K562 (cell line): ENCODE results near the gene AIFM3. TPM values are rescaled to one million over a fixed set of nuclear protein-coding genes. Genes with fewer than 3 reads are reported as not detected.

Source experiments
- BHLHE40 ChIP-seq: IDR thresholded peaks from 2 replicates; pipeline ENCODE4 v1.6.1; 2011; ENCODE audit warnings: low read length, improper control_type of control experiment
- DPF2 ChIP-seq: fragments of 450-650 bp; IDR thresholded peaks from 2 replicates; pipeline ENCODE4 v1.6.1; 2016
- EGR1 ChIP-seq: fragments of 450-650 bp; conservative IDR thresholded peaks from 2 replicates; pipeline ENCODE4 v1.6.1; 2017; ENCODE audit warnings: mild to moderate bottlenecking
- ETS2 ChIP-seq: IDR thresholded peaks from 2 replicates; pipeline ENCODE4 v1.6.1; 2016; ENCODE audit warnings: borderline replicate concordance, missing genetic modification characterization, mild to moderate bottlenecking, moderate library complexity, missing compliant biosample characterization; ENCODE audit not compliant: poor library complexity, severe bottlenecking
- HDAC2 ChIP-seq: fragments of 450-650 bp; IDR thresholded peaks from 2 replicates; pipeline ENCODE4 v1.6.1; 2016; ENCODE audit warnings: mild to moderate bottlenecking
- KAT7 ChIP-seq: sonication (generic); formaldehyde crosslinking; IDR thresholded peaks from 2 replicates; pipeline ENCODE4 v1.8.0; 2022; ENCODE audit warnings: missing genetic modification reagents, mild to moderate bottlenecking, borderline replicate concordance
- L3MBTL2 ChIP-seq: fragments of 450-650 bp; IDR thresholded peaks from 2 replicates; pipeline ENCODE4 v1.6.1; 2016; ENCODE audit warnings: mild to moderate bottlenecking, moderate library complexity
- NR2C1 ChIP-seq, 2 experiments: fragments of 450-650 bp; IDR thresholded peaks; 2 replicates each; pipeline ENCODE4 v1.6.1; 2017; ENCODE audit warnings: mild to moderate bottlenecking in 2 of 2, antibody characterized with exemption in 1 of 2, inconsistent platforms in 1 of 2, missing compliant biosample characterization in 1 of 2, missing genetic modification characterization in 1 of 2
- PHB ChIP-seq: fragments of 250-450 bp; sonication (Bioruptor Pico); IDR thresholded peaks from 2 replicates; pipeline ENCODE4 v1.5.0; 2021
- PHB2 ChIP-seq: fragments of 450-650 bp; IDR thresholded peaks from 2 replicates; pipeline ENCODE4 v1.6.1; 2017; ENCODE audit warnings: low read depth
- RFX1 ChIP-seq: fragments of 450-650 bp; IDR thresholded peaks from 2 replicates; pipeline ENCODE4 v1.6.1; 2016; ENCODE audit warnings: mild to moderate bottlenecking, moderate library complexity
- STAT5A ChIP-seq: IDR thresholded peaks from 2 replicates; pipeline ENCODE4 v1.6.1; 2012; ENCODE audit warnings: low read length, inconsistent platforms, borderline replicate concordance
- TAF1 ChIP-seq: IDR thresholded peaks from 2 replicates; pipeline ENCODE4 v1.6.1; 2011; ENCODE audit warnings: mild to moderate bottlenecking, low read length, moderate library complexity; ENCODE audit not compliant: insufficient read depth, control insufficient read depth, severe bottlenecking; ENCODE audit errors: extremely low read depth
- U2AF2 ChIP-seq: fragments of 200-400 bp; formaldehyde crosslinking; optimal IDR thresholded peaks from 2 replicates; pipeline ENCODE3; 2017; ENCODE audit warnings: low read depth, mild to moderate bottlenecking, low read length
- ZNF133 ChIP-seq: fragments of 250-450 bp; sonication (Bioruptor Pico); IDR thresholded peaks from 2 replicates; pipeline ENCODE4 v1.4.0; 2020; ENCODE audit warnings: mild to moderate bottlenecking
- ZNF239 ChIP-seq: fragments of 250-450 bp; sonication (Bioruptor Pico); IDR thresholded peaks from 2 replicates; pipeline ENCODE4 v1.4.0; 2020; ENCODE audit warnings: mild to moderate bottlenecking
- ZNF24 ChIP-seq: fragments of 450-650 bp; IDR thresholded peaks from 2 replicates; pipeline ENCODE4 v1.6.1; 2016
- ZNF311 ChIP-seq: fragments of 250-450 bp; sonication (Bioruptor Pico); IDR thresholded peaks from 2 replicates; pipeline ENCODE4 v1.4.0; 2020; ENCODE audit warnings: mild to moderate bottlenecking, moderate library complexity
- ZNF589 ChIP-seq: fragments of 200-800 bp; sonication (Bioruptor generic); IDR thresholded peaks from 2 replicates; pipeline ENCODE4 v1.6.1; 2016; ENCODE audit warnings: low read depth, missing genetic modification characterization, missing compliant biosample characterization
- polyA plus RNA-seq, 8 experiments: library from polyadenylated mRNA; depleted of rRNA in 4 of 8; stranded (reverse) in 5 of 8; unstranded in 3 of 8; fragments of >200 nt; fragmentation: Nextera tagmentation in 2 of 8; fragmentation: Illumina TruSeq in 1 of 8; extraction: Ambion mirVana in 2 of 8; extraction: Trizol in 1 of 8; gene quantifications; 2 replicates each; pipeline versions ENCODE4 v1.2.1 to v1.2.3, GENCODE V29; 2011 to 2014; ENCODE audit warnings: inconsistent platforms in 1 of 8, missing spikeins in 1 of 8
- total RNA-seq, 7 experiments: library from RNA; depleted of rRNA in 6 of 7; stranded (reverse); fragments of >200 nt in 6 of 7; fragmentation: Illumina TruSeq in 2 of 7; extraction: Trizol in 2 of 7; gene quantifications; 2 replicates each; pipeline versions ENCODE4 v1.2.1 to v1.2.3, GENCODE V29; 2011 to 2021; ENCODE audit warnings: low replicate concordance in 1 of 7
- TF ChIP-seq, protein P1 (sequence below): fragments of 450-650 bp; IDR thresholded peaks from 2 replicates; pipeline ENCODE4 v1.6.1; 2016; ENCODE audit warnings: mild to moderate bottlenecking
- TF ChIP-seq, protein P2 (sequence below): sonication (generic); formaldehyde crosslinking; IDR thresholded peaks from 2 replicates; pipeline ENCODE4 v1.8.0; 2022; ENCODE audit warnings: mild to moderate bottlenecking, missing genetic modification reagents
- TF ChIP-seq, protein P3 (sequence below): fragments of 250-450 bp; sonication (Bioruptor Pico); IDR thresholded peaks from 2 replicates; pipeline ENCODE4 v1.5.0; 2021
- TF ChIP-seq, protein P4 (sequence below): fragments of 250-450 bp; sonication (Bioruptor Pico); IDR thresholded peaks from 2 replicates; pipeline ENCODE4 v1.9.0; 2021; ENCODE audit warnings: mild to moderate bottlenecking

Gene AIFM3
- total and polyA plus RNA-seq, 9 of the 15 experiments (the other 6 are each of a cell fraction or from before 2014, with no cell fraction given), result 0.03 to 0.20 (median 0.07) TPM; not detected in 1

DNA sequence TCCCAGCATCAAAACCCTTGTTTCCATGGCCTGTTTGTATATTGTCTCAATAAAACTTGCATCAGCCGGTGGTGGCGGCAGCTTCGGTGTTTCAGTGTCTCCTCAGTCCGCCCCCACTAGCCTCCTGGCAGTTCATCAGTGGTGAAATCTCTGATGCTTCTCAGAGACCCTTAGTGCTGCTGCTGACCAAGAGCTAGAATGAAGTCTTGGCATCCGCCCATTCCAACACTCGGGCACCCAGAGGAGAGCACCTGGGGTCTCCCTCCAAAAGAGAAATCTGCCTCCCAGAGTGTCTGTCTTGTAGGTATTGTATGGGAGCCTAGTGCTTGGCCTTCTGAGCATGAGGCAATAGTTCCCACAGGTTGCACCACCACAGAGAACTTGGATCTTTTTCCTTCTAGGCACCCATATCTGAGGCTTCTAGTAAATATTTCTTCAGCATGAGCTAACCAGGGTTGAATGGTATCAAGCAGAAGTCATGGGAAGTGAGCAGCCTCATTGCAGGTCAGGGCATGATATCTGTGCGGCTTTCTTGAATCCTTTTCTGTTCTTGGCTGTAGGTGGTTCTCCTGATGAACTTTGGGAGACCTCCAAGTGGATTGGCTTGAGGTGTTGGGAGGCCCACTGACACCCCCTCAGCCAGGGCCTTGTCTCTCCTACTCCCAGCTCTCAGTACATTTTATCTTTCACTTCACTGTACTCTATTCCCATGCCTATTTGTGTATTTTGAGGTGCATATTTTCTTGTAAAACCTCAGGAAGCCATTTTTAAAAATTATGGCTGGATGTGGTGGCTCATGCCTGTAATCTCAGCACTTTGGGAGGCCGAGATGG lies 13.2 kb upstream of the AIFM3 start (continued):
- TF ChIP-seq, protein P1, sequence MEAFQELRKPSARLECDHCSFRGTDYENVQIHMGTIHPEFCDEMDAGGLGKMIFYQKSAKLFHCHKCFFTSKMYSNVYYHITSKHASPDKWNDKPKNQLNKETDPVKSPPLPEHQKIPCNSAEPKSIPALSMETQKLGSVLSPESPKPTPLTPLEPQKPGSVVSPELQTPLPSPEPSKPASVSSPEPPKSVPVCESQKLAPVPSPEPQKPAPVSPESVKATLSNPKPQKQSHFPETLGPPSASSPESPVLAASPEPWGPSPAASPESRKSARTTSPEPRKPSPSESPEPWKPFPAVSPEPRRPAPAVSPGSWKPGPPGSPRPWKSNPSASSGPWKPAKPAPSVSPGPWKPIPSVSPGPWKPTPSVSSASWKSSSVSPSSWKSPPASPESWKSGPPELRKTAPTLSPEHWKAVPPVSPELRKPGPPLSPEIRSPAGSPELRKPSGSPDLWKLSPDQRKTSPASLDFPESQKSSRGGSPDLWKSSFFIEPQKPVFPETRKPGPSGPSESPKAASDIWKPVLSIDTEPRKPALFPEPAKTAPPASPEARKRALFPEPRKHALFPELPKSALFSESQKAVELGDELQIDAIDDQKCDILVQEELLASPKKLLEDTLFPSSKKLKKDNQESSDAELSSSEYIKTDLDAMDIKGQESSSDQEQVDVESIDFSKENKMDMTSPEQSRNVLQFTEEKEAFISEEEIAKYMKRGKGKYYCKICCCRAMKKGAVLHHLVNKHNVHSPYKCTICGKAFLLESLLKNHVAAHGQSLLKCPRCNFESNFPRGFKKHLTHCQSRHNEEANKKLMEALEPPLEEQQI, result no peak
- TF ChIP-seq BHLHE40 (0 out of 2 replicates have a peak, but pooled peaks have one; percentile 16), PHB2 (no peak), RFX1 (no peak), TAF1 (no peak), EGR1 (no peak), HDAC2 (peak; percentile 25; the same call in 1 of the 2 replicates), NR2C1 (IDR thresholded peaks at IDR 0.05) (no peak), NR2C1 (tag; IDR thresholded peaks at IDR 0.05) (peak; percentile 35), KAT7 (CRISPR knock-in tag) (0 out of 2 replicates have a peak, but pooled peaks have one; percentile 58), ZNF239 (no peak), DPF2 (peak; percentile 28; the same call in 1 of the 2 replicates), ZNF589 (CRISPR knock-in tag) (no peak), ETS2 (tag) (no peak), ZNF24 (no peak; the same call in 1 of the 2 replicates), PHB (CRISPR knock-in tag) (peak; percentile 94; the same call in 1 of the 2 replicates), ZNF311 (peak; percentile 6; the same call in 1 of the 2 replicates), ZNF133 (no peak), U2AF2 (no peak), L3MBTL2 (peak; percentile 72), STAT5A (peak; percentile 26; the same call in 1 of the 2 replicates)
- TF ChIP-seq, protein P2, sequence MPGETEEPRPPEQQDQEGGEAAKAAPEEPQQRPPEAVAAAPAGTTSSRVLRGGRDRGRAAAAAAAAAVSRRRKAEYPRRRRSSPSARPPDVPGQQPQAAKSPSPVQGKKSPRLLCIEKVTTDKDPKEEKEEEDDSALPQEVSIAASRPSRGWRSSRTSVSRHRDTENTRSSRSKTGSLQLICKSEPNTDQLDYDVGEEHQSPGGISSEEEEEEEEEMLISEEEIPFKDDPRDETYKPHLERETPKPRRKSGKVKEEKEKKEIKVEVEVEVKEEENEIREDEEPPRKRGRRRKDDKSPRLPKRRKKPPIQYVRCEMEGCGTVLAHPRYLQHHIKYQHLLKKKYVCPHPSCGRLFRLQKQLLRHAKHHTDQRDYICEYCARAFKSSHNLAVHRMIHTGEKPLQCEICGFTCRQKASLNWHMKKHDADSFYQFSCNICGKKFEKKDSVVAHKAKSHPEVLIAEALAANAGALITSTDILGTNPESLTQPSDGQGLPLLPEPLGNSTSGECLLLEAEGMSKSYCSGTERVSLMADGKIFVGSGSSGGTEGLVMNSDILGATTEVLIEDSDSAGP, result no peak
- TF ChIP-seq, protein P3, sequence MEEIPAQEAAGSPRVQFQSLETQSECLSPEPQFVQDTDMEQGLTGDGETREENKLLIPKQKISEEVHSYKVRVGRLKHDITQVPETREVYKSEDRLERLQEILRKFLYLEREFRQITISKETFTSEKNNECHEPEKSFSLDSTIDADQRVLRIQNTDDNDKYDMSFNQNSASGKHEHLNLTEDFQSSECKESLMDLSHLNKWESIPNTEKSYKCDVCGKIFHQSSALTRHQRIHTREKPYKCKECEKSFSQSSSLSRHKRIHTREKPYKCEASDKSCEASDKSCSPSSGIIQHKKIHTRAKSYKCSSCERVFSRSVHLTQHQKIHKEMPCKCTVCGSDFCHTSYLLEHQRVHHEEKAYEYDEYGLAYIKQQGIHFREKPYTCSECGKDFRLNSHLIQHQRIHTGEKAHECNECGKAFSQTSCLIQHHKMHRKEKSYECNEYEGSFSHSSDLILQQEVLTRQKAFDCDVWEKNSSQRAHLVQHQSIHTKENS (CRISPR knock-in tag), result no peak
- TF ChIP-seq, protein P4, sequence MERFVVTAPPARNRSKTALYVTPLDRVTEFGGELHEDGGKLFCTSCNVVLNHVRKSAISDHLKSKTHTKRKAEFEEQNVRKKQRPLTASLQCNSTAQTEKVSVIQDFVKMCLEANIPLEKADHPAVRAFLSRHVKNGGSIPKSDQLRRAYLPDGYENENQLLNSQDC, result 0 out of 2 replicates have a peak, but pooled peaks have one; percentile 22
